Inflammatory macrophage treated with lipopolysaccharide for 4 hours (primary cell): ENCODE data around the gene CEP89.
"Not testable (repeated sequence)": the region's sequence is repeated elsewhere in the genome, so short reads cannot be mapped to it uniquely, and the experiment has no call there.

Experiments
- DNase-seq: peaks from one replicate; pipeline ENCODE4 v3.0.0-alpha.2; 2020

Gene CEP89

GRCh38 chr19:32868206-32868950, 103.4 kb downstream of the CEP89 start:
- DNase-seq, result no peak

GRCh38 chr19:32867436-32867835, 104.3 kb downstream of the CEP89 start:
- DNase-seq, result not testable (repeated sequence)

- DNase-seq, result no peak
Measured at GRCh38 chr19:32866564-32867265, 105.0 kb downstream of the CEP89 start.

GRCh38 chr19:32866061-32866460, 105.7 kb downstream of the CEP89 start:
- DNase-seq, result no peak

GRCh38 chr19:32865326-32865725, 106.4 kb downstream of the CEP89 start:
- DNase-seq, result no peak

- DNase-seq, result no peak
Measured at GRCh38 chr19:32864318-32865007, 107.3 kb downstream of the CEP89 start.

GRCh38 chr19:32863841-32864240, 107.9 kb downstream of the CEP89 start:
- DNase-seq, result no peak

GRCh38 chr19:32863301-32863700, 108.5 kb downstream of the CEP89 start:
- DNase-seq, result no peak

- no peak for DNase-seq
Measured at GRCh38 chr19:32862741-32863140, 109.0 kb downstream of the CEP89 start.

GRCh38 chr19:32862173-32862572, 109.6 kb downstream of the CEP89 start:
- no peak for DNase-seq

- no peak for DNase-seq
Measured at GRCh38 chr19:32861596-32861995, 110.2 kb downstream of the CEP89 start.

GRCh38 chr19:32859591-32859990, 112.2 kb downstream of the CEP89 start:
- DNase-seq, result no peak

GRCh38 chr19:32858559-32858958, 113.2 kb downstream of the CEP89 start:
- DNase-seq, result no peak

GRCh38 chr19:32858155-32858554, 113.6 kb downstream of the CEP89 start:
- DNase-seq, result no peak

GRCh38 chr19:32857584-32857983, 114.2 kb downstream of the CEP89 start:
- DNase-seq, result no peak

- not testable (repeated sequence) for DNase-seq
Measured at GRCh38 chr19:32856818-32857217, 114.9 kb downstream of the CEP89 start.

GRCh38 chr19:32852216-32852615, 119.5 kb downstream of the CEP89 start:
- DNase-seq, result no peak

GRCh38 chr19:32848035-32848434, 123.7 kb downstream of the CEP89 start:
- not testable (repeated sequence) for DNase-seq

- no peak for DNase-seq
Measured at GRCh38 chr19:32843716-32844245, 128.0 kb downstream of the CEP89 start.

- no peak for DNase-seq
Measured at GRCh38 chr19:32842061-32842460, 129.7 kb downstream of the CEP89 start.

GRCh38 chr19:32837531-32837930, 134.2 kb downstream of the CEP89 start:
- no peak for DNase-seq

- DNase-seq, result not testable (repeated sequence)
Measured at GRCh38 chr19:32833388-32833787, 138.4 kb downstream of the CEP89 start.

GRCh38 chr19:32832825-32833224, 138.9 kb downstream of the CEP89 start:
- not testable (repeated sequence) for DNase-seq

GRCh38 chr19:32832094-32832493, 139.7 kb downstream of the CEP89 start:
- not testable (repeated sequence) for DNase-seq
